IMR-90 (cell line): ENCODE data around the gene COL5A2. TPM values are rescaled to one million over a fixed set of nuclear protein-coding genes. Genes with fewer than 3 reads are reported as not detected.

Source experiments
- ATAC-seq: fragments of 200-7000 bp; cut with Tn5 transposase; 2 replicates; pipeline ENCODE4 v1.9.1; 2020; ENCODE audit warnings: low read depth, mild to moderate bottlenecking, moderate library complexity
- BruUV-seq: library from RNA; stranded (reverse); fragments of 400-500 nt; replicated peaks from 2 replicates; lab custom pipeline; 2021; lab: Mats Ljungman, UMichigan
- CTCF ChIA-PET: fragments of 300-600 bp; formaldehyde crosslinking; extraction: SDS; loops from one replicate; lab custom pipeline; 2021; ENCODE audit warnings: antibody characterized with exemption; lab: Yijun Ruan, JAX
- POLR2A ChIA-PET: fragments of 300-600 bp; sonication (Branson Sonifier 250); formaldehyde crosslinking; loops from one replicate; lab custom pipeline; 2022; ENCODE audit warnings: antibody characterized with exemption; ENCODE audit not compliant: unreplicated experiment; lab: Charles Lee
- DNase-seq: peaks from one replicate; pipeline ENCODE4 v3.0.0; 2013
- H2AFZ ChIP-seq: replicated peaks from 2 replicates; pipeline ENCODE3; 2013; ENCODE audit warnings: low read length, mild to moderate bottlenecking; ENCODE audit not compliant: poor library complexity
- H2AK5ac ChIP-seq: 2 replicates; pipeline ENCODE4 v1.6.1; 2013; ENCODE audit warnings: low read depth, low read length, inconsistent platforms
- H2AK9ac ChIP-seq: replicated peaks from 2 replicates; pipeline ENCODE3; 2013; ENCODE audit warnings: mild to moderate bottlenecking, low read depth, low read length, moderate library complexity; ENCODE audit not compliant: poor library complexity
- H2BK120ac ChIP-seq: 2 replicates; pipeline ENCODE4 v1.6.1; 2013; ENCODE audit warnings: low read depth, low read length, inconsistent platforms
- H2BK15ac ChIP-seq: 3 replicates; pipeline ENCODE4 v1.6.1; 2013; ENCODE audit warnings: low read depth, low read length, inconsistent platforms
- H2BK20ac ChIP-seq: 2 replicates; pipeline ENCODE4 v1.6.1; 2013; ENCODE audit warnings: low read depth, mild to moderate bottlenecking, inconsistent platforms, low read length, moderate library complexity
- H2BK5ac ChIP-seq: 2 replicates; pipeline ENCODE4 v1.6.1; 2013; ENCODE audit warnings: mild to moderate bottlenecking, low read depth, low read length, inconsistent platforms; ENCODE audit not compliant: poor library complexity, severe bottlenecking
- H3K14ac ChIP-seq: replicated peaks from 2 replicates; pipeline ENCODE4 v1.6.1; 2013; ENCODE audit warnings: low read depth, low read length, inconsistent platforms
- H3K18ac ChIP-seq: 2 replicates; pipeline ENCODE4 v1.6.1; 2013; ENCODE audit warnings: low read depth, low read length, control low read depth
- H3K23ac ChIP-seq: 2 replicates; pipeline ENCODE4 v1.6.1; 2013; ENCODE audit warnings: low read depth, low read length, inconsistent platforms
- H3K27ac ChIP-seq: 2 replicates; pipeline ENCODE4 v1.5.1; 2013; ENCODE audit warnings: mild to moderate bottlenecking, control low read depth, low read length; ENCODE audit not compliant: insufficient read depth
- H3K27me3 ChIP-seq: 2 replicates; pipeline ENCODE4 v1.6.1; 2013; ENCODE audit warnings: low read length; ENCODE audit not compliant: control insufficient read depth, insufficient read depth
- H3K36me3 ChIP-seq: 2 replicates; pipeline ENCODE4 v1.6.1; 2013; ENCODE audit warnings: low read length, mixed read lengths; ENCODE audit not compliant: control insufficient read depth, insufficient read depth
- H3K4ac ChIP-seq: 2 replicates; pipeline ENCODE4 v1.6.1; 2013; ENCODE audit warnings: low read depth, low read length, inconsistent platforms
- H3K4me1 ChIP-seq: 2 replicates; pipeline ENCODE4 v1.6.1; 2013; ENCODE audit warnings: low read length, mixed read lengths; ENCODE audit not compliant: control insufficient read depth, insufficient read depth
- H3K4me2 ChIP-seq: 2 replicates; pipeline ENCODE4 v1.6.1; 2013; ENCODE audit warnings: low read depth, mild to moderate bottlenecking, control low read depth, low read length, moderate library complexity
- H3K4me3 ChIP-seq: 2 replicates; pipeline ENCODE4 v1.5.1; 2013; ENCODE audit warnings: low read depth, mild to moderate bottlenecking, control low read depth, low read length, moderate library complexity; ENCODE audit not compliant: insufficient read depth
- H3K56ac ChIP-seq: 2 replicates; pipeline ENCODE4 v1.6.1; 2013; ENCODE audit warnings: low read length, inconsistent platforms; ENCODE audit not compliant: insufficient read depth; ENCODE audit errors: extremely low read depth
- H3K79me1 ChIP-seq, 2 experiments: 2 replicates each; pipeline ENCODE4 v1.6.1; 2013; ENCODE audit warnings: low read length in 2 of 2, inconsistent platforms in 1 of 2, low read depth in 1 of 2
- H3K9ac ChIP-seq: 2 replicates; pipeline ENCODE4 v1.6.1; 2013; ENCODE audit warnings: low read depth, low read length, control low read depth
- H3K9me1 ChIP-seq: 2 replicates; pipeline ENCODE4 v1.6.1; 2013; ENCODE audit warnings: low read length, inconsistent platforms; ENCODE audit not compliant: insufficient read depth
- H3K9me3 ChIP-seq: 2 replicates; pipeline ENCODE4 v1.6.1; 2013; ENCODE audit warnings: low read length; ENCODE audit not compliant: control insufficient read depth, insufficient read depth
- H4K20me1 ChIP-seq: 2 replicates; pipeline ENCODE4 v1.6.1; 2013; ENCODE audit warnings: low read length, inconsistent platforms; ENCODE audit not compliant: insufficient read depth
- H4K5ac ChIP-seq: 2 replicates; pipeline ENCODE4 v1.6.1; 2013; ENCODE audit warnings: mild to moderate bottlenecking, low read depth, low read length, control low read depth
- H4K8ac ChIP-seq, 2 experiments: 2 replicates each; pipeline ENCODE4 v1.6.1; 2013; ENCODE audit warnings: low read depth in 2 of 2, low read length in 2 of 2, control low read depth in 1 of 2, inconsistent platforms in 1 of 2
- H4K91ac ChIP-seq: 2 replicates; pipeline ENCODE4 v1.6.1; 2013; ENCODE audit warnings: low read depth, low read length, inconsistent platforms; ENCODE audit not compliant: insufficient read depth
- CHD1 ChIP-seq: IDR thresholded peaks from 2 replicates; pipeline ENCODE4 v1.6.1; 2012; ENCODE audit warnings: low read depth, low read length, improper control_type of control experiment
- MAZ ChIP-seq: IDR thresholded peaks from 2 replicates; pipeline ENCODE4 v1.6.1; 2012; ENCODE audit warnings: low read depth, mild to moderate bottlenecking, low read length, improper control_type of control experiment, moderate library complexity, borderline replicate concordance
- NFE2L2 ChIP-seq: fragments of 150-350 bp; IDR thresholded peaks from 2 replicates; pipeline ENCODE4 v1.6.1; 2016; ENCODE audit warnings: low read depth, mild to moderate bottlenecking, low read length
- RAD21 ChIP-seq: IDR thresholded peaks from 2 replicates; pipeline ENCODE4 v1.6.1; 2012; ENCODE audit warnings: low read length, improper control_type of control experiment
- RCOR1 ChIP-seq: IDR thresholded peaks from 2 replicates; pipeline ENCODE4 v1.6.1; 2012; ENCODE audit warnings: mild to moderate bottlenecking, low read length, improper control_type of control experiment; ENCODE audit not compliant: insufficient replicate concordance
- SMC3 ChIP-seq: fragments of 150-350 bp; IDR thresholded peaks from 2 replicates; pipeline ENCODE4 v1.6.1; 2016; ENCODE audit warnings: low read depth, mild to moderate bottlenecking, antibody characterized with exemption, low read length, moderate library complexity
- WGBS, 2 experiments: methylation state at CpG; one replicate each; pipeline versions ENCODE4 v1.1.5 to v1.1.7; 2013; ENCODE audit warnings: missing lambda C conversion rate in 2 of 2; ENCODE audit not compliant: insufficient read length in 1 of 2; ENCODE audit errors: extremely low coverage in 2 of 2; 5-methylcytosine and 5-hydroxymethylcytosine counted together
- dilution Hi-C: fragments of 300-500 bp; cut with HindIII; formaldehyde crosslinking; loops from one replicate; pipeline ENCODE4 v1.14.3; 2018; ENCODE audit warnings: low sequenced_read_pairs; ENCODE audit not compliant: unreplicated experiment
- in situ Hi-C: fragments of 300-500 bp; cut with MboI; formaldehyde crosslinking; loops from 3 replicates; pipeline ENCODE4 v1.14.3; 2019; ENCODE audit warnings: low sequenced_read_pairs, inconsistent platforms, mixed read lengths
- intact Hi-C: fragments of 100-400 bp; cut with micrococcal nuclease; formaldehyde crosslinking; loops from 2 replicates; pipeline ENCODE4 v1.10.0; 2022
- polyA plus RNA-seq, 3 experiments: library from polyadenylated mRNA; depleted of rRNA; stranded (reverse); fragments of >200 nt; gene quantifications; 2 replicates each; pipeline ENCODE4 v1.2.3, GENCODE V29; 2012; ENCODE audit warnings: low replicate concordance in 1 of 3
- total RNA-seq: library from RNA; depleted of rRNA; stranded (reverse); fragments of >200 nt; gene quantifications from 2 replicates; pipeline ENCODE4 v1.2.3, GENCODE V29; 2012
- TF ChIP-seq, protein P1 (sequence below): fragments of 150-350 bp; IDR thresholded peaks from 2 replicates; pipeline ENCODE4 v1.6.1; 2017; ENCODE audit warnings: mild to moderate bottlenecking, antibody characterized with exemption, low read length, low read depth

Gene COL5A2
- total and polyA plus RNA-seq, 2 of the 4 experiments (the other 2 are of a cell fraction) = 181 to 257 TPM

DNA sequence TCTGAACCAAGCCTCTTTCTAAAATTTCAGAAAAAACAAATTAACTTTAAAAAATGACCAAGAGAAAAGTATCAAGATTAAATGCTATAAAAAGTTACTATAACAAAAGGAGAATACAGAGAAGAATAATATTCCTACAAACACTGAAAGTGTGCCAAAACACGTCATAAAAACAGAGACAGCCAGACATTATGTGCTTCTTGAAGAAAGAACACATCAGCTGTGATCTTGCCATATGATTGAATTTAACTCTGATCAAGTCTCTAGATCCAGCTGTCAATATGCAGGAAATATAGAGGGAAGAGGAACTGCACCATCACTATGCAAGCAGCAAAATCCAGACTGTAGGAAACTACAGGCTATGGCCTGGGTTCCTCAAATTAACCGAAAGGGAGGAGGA, 33.7 kb upstream of the COL5A2 start:
- Histone ChIP-seq H3K4me1 (peaks cover 16% of the 10 kb centered on the region), H2BK120ac (peak overlapping the region; percentile 63; the same call in 1 of the 2 replicates), H2BK20ac (peak overlapping the region; percentile 70), H3K27ac (no peak overlapping the region), H3K4me3 (no peak overlapping the region), H4K8ac (peak overlapping the region; percentile 9 to 57; a peak in 2 of 4 replicates), H4K20me1 (no peaks in the 10 kb centered on the region), H3K23ac (no peak overlapping the region), H2AK9ac (no peak overlapping the region), H2BK15ac (0 out of 3 replicates have a peak overlapping the region, but pooled peaks have one; percentile 72), H3K27me3 (no peaks in the 10 kb centered on the region), H3K79me1 (peaks cover 4 to 17% of the 10 kb centered on the region in 2 experiments; a peak in 3 of 4 replicates), H4K91ac (peak overlapping the region; percentile 37), H2BK5ac (peak overlapping the region; percentile 28), H3K18ac (no peak overlapping the region; the same call in 1 of the 2 replicates), H2AK5ac (peak overlapping the region; percentile 46), H3K36me3 (no peaks in the 10 kb centered on the region), H4K5ac (no peak overlapping the region), H3K14ac (no peak overlapping the region; the same call in 1 of the 2 replicates), H3K9ac (no peak overlapping the region), H3K9me3 (no peaks in the 10 kb centered on the region), H3K9me1 (peaks cover 15% of the 10 kb centered on the region), H3K56ac (no peak overlapping the region), H3K4ac (peak overlapping the region; percentile 14; the same call in 1 of the 2 replicates), H2AFZ (no peak overlapping the region), H3K4me2 (no peak overlapping the region)
- ChIA-PET CTCF (no interaction called here), POLR2A (no interaction called here)
- DNase-seq = peak; percentile 37
- ATAC-seq = no peak
- 40% methylated on average over 1 of the region's 2 CpGs; no CpG with 5 or more reads in 1 of the 2 experiments for WGBS, 2 experiments
- TF ChIP-seq NFE2L2 (no peak), RAD21 (no peak), RCOR1 (no peak), CHD1 (no peak), MAZ (no peak), SMC3 (no peak)
- TF ChIP-seq, protein P1, sequence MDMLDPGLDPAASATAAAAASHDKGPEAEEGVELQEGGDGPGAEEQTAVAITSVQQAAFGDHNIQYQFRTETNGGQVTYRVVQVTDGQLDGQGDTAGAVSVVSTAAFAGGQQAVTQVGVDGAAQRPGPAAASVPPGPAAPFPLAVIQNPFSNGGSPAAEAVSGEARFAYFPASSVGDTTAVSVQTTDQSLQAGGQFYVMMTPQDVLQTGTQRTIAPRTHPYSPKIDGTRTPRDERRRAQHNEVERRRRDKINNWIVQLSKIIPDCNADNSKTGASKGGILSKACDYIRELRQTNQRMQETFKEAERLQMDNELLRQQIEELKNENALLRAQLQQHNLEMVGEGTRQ = no peak
- in situ Hi-C loops (no loop called here), intact Hi-C loops (no loop called here), dilution Hi-C loops (no loop called here)
- no TSS peak for BruUV-seq
